HG03108 (cell line): Measurements from ENCODE around the gene TRIM46.
"Not testable (repeated sequence)": the region's sequence is repeated elsewhere in the genome, so short reads cannot be mapped to it uniquely, and the experiment has no call there.

Source experiments
- ATAC-seq: cut with Tn5 transposase; IDR thresholded peaks from one replicate; pipeline ENCODE4 v1.9.1; 2021; ENCODE audit warnings: moderate library complexity; ENCODE audit not compliant: unreplicated experiment

TRIM46 gene

DNA sequence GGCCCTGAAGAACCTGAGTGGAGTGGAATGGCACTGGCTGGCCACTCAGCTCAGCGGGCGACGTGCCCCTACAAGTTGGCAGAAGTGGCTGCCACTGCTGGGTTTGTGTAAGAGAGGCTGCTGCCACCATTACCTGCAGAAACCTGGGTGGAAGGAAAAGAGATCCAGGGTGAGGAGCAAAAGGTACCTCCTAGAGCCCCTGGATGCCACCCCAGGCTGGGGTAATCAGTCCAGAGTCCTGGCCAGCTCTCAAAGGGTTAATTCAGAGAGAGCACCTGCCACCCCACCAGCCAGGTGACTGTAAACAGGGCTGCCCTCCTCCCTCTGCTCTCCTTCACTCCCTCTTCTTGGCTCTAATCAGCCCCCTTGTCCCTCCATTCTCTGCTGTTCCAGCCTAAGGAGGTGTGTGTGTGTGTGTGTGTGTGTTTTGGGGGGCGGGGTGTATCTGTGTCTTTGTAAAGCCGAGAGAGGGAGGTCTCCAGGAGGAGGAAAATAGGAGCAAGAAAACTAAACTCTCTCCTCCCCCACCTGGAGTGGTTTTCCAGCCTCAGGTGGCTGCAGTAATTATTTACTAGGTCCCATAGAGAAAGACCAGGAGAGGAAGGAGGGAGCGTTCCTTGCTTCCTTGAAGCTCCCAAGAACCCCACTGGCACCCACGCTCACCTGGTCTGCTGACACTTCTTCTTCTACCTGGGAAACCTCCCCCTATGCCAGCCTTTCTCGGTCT is 12.6 kb downstream of the TRIM46 start:
- no peak for ATAC-seq

DNA sequence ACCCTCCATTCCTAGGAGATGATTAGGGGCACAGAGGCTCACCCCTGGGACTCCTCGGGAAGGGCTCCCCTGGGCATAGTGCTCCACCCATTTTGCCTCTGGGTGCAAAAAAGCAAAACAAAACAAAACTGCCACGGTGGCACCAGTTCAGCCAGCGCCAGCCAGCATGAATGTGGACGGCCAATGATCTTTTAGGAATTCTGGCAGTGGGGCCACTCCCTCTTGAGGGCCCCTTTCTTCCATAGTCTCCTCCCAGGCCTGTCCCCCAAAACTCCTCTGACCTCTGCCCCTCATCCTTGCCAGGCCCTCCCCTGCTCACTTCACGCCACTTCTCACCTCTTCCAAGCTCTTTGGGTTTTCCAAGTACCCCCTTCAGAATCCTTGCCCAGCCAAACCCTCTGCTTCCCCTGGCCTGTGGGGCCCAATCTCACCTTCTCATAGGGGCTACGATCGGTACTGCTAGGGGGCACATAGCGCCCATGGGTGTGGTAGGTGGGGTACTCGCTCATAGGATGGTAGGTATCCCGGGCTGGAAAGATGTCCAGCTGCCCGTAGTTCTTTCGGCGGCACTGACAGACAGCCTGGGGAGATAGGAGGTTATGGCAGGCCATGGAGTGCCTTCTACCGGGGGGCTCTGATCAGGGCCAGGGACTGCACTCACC is 13.3 kb downstream of the TRIM46 start:
- no peak for ATAC-seq

DNA sequence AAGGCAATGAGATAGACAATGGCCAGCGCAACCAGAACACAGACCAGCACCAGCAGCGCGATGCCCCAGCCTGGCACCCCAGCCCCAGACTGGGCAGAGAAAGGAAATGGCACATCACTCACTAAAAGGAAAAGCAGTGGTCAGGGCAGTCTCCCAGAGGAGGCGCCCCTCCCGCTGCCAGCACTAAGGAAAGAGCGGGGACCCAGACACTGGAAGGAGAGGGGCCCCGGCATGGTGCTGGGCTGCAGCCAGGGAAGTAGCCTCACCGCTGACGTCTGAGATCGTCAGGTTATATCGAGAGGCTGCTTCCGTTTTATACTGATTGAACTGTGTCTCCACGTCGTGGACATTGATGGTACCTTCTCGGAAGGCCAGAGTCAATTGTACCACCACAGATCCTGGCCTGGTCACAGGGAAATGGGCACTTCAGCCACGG is 13.8 kb downstream of the TRIM46 start:
- ATAC-seq = no peak

DNA sequence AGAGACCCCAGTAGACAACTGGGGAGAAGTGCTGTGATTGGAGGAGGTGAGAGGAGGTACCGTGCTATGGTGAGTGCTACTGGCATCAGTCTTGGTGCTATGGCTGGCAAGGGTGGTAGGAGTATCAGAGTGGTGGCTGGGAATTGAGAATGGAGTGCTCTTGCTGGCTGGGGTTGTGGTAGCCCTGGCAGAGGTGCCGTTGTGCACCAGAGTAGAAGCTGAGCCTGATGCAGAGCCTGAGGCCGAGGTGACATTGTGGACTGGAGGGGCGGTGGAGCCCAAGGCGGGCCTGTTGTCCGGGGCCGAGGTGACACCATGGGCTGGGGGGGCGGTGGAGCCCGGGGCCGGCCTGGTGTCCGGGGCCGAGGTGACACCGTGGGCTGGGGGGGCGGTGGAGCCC is 14.6 kb downstream of the TRIM46 start:
- ATAC-seq = no peak

DNA sequence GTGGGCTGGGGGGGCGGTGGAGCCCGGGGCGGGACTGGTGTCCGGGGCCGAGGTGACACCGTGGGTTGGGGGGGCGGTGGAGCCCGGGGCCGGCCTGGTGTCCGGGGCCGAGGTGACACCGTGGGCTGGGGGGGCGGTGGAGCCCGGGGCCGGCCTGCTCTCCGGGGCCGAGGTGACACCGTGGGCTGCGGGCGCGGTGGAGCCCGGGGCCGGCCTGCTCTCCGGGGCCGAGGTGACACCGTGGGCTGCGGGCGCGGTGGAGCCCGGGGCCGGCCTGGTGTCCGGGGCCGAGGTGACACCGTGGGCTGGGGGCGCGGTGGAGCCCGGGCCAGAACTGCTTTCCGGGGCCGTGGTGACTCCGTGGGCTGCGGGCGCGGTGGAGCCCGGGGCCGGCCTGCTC is 16.3 kb downstream of the TRIM46 start:
- not testable (repeated sequence) for ATAC-seq

DNA sequence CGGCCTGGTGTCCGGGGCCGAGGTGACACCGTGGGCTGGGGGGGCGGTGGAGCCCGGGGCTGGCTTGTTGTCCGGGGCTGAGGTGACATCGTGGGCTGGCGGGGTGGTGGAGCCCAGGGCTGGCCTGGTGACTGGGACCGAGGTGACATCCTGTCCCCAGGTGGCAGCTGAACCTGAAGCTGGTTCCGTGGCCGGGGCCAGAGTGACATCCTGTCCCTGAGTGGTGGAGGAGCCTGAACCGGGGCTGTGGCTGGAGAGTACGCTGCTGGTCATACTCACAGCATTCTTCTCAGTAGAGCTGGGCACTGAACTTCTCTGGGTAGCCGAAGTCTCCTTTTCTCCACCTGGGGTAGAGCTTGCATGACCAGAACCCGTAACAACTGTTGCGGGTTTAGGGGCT is 18.3 kb downstream of the TRIM46 start:
- no peak for ATAC-seq

DNA sequence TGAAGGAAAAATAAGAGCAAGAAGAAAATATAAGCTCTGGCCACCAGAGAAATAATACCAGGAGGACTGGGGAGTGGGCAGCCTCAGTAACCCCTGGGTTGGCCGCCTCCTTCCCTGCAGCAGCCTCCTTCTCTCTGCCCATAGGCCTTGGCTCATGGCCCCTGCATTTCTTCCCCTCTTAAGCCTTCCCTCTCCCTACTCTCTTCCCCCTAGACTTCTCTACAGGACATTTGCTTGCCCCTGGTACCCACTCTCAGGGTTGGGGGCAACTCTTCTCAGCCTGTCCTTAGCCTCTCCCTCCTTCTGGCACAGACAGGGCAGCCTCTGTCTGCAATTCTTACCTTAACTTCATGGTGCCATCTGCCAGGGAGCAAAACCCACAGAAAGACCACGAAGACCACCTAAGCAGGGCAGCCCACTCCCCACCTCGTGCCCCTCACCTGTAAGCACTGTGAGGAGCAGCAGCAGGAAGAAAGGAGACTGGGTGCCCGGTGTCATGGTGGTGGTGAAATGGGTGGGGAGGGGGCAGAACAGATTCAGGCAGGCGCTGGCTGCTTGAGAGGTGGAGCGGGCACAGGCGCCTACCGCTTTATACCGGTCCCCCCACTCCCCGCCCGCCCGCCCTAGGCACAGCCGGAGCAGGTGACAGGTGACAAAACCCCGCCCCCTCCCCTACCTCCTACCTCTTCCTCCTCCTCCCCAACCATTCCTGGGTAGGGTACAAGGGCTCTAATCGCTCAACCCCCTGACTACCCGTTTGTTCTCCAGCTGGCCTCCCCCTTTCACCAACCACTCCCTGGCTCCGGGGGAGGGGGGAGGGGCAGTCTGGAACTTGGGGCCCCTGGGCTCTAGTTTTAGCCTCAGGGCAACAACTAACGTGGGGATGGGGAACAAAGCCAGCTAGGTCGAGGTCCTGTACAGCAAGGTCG is 19.0 kb downstream of the TRIM46 start:
- no peak for ATAC-seq

DNA sequence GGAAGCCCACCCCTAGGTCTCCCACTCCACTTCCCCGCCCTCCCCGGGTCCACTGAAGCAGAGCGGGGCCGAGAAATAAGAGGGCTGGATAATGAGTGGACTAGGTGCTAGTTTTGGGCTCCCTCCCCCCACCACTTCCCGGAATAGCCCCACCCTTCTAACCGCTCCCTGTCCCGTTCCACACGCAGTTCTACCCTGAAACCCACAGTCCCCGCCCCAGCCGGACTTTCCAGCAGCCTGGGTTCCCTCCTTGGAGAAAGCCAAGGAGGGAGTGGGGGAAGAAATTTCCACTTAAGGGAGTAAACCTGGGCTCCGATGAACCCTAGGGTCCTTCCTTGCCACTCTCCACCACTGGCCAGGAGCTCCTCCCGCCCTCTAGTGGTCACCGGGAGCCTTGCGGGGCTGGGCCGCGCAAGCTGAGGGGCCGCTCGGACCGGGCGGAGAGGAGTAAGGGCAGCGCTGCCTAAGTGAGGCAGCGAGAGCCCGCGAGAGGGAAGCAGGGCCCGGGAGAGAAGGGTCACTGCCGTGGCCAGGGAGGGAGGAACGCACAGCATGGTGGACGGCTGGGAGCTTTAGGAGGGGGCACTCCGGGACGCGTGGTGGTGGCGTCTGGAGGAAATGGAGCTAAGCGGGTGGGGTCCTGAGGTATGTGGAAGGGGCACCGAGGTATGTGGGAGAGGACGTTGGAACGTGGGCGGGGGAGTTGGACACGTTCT is 19.8 kb downstream of the TRIM46 start:
- ATAC-seq = peak; percentile 53

DNA sequence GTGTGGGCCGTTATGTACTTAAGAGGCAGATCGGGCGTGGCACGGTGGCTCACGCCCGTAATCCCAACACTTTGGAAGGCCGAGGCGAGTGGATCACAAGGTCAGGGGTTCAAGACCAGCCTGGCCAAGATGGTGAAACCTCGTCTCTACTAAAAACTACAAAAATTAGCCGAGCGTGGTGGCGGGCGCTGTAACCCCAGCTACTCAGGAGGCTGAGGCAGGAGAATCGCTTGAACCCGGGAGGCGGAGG is 20.3 kb downstream of the TRIM46 start:
- not testable (repeated sequence) for ATAC-seq

DNA sequence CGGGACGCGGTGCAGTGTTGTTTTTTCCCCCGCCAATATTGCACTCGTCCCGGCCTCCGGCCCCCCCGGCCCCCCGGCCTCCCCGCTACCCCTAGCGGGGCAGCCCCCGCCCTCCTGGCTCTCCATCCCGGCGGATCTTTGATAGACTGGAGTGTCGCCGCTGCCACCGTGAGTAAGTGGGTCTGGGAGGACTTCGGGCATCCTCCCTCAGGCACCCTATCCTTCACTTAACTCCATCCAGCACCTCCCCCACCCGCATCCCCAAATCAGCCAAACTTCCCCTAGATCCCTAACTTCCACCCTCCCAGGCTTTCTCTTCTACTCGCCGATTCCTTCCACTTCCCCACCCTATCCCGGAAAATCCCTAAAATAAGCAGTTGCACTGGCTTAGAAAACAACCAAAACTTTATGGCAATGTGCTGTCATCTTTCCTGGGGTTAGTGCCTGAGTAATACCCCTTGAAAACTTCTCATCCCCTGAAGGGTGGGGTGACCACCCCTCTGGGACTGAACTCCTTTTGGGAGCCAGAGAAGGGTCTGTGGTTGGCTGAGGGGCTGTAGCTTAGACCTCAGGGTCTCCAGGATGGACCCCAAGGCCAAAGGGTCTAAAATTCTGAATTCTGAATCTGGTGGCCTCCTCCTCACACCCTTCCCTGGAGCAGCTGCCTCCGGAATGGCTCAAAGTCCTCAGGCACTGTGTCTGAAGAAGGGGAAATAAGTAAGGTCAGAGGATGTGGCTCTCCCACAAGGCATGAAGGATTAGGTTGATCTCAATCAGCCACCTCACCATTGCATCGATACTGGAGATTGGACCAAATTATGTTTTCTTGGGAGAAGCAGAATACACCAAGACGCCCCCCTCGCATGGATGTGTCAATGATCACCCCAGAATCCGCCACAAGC is 21.8 kb downstream of the TRIM46 start:
- ATAC-seq = no peak

DNA sequence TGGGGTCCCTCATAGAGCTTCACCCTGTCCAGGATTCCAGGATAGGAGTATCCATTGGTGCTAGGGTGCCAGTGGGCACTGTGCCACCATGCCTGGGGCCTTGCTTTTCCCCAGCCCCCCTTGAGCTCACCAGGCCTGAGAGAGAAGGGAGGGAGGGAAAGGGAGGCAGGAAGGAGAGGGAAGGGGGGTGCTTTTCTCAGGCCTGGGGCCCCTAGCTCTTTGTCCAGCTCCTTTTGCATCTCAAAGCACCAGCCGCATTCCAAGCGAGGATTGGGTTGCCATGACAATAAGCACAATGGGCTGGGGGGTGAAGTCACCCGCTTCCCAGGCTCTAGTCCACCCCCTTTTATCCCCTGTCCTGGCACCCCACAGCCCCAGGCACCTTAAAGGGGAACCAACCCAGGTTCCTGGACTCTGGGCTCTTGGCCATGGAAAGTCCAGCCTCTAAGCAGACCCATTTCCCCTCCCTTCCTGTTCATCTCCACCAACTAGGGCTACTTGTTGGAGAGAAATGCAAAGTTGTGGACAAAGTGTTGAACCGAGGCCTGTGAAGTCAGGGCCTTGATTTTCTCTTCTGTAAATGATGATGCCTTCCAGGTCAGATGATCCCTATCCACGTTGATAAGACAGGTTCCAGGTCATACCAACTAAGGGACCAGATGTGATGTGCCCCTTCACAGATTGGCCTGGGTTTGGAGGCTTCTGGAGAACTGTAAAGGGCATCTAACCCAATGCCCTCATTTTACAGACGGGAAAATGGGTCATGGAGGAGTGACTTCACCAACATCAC is 22.6 kb downstream of the TRIM46 start:
- ATAC-seq = no peak

DNA sequence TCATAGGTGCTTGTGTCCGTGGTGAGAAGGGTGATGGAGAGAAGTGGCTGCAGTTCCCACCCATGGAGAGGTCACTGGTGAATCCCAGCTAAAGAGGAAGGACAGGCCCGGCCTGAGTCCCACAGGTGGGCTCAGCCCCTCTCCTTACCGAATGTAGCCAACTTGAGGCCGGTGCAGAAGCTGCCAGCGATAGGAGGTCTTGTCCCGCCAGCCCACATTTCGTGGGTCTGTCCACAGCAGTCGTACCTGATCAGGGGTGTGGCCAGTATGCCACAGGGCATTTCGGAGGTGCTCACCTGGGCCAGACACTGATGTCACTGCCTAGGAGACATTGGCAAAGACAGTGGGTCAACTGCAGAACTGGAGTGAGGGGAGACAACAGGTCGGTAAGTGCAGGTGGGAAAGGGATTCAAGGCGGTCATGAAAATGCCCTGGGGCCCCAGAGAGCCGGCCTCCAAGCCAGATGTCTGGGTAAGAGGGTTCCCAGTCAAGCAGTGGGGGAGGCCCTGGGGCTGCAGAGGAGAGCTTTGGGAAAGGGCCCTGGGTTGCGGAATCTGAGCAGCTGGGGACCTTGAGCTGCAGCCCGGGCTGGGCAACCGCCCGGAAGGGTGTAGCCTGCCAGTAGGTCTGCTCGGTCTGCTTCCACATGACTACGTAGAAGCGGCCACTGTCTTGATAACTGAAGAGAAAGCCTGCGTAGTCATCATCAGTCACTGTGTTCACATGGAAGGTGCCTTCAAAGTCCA is 23.4 kb downstream of the TRIM46 start:
- no peak for ATAC-seq

DNA sequence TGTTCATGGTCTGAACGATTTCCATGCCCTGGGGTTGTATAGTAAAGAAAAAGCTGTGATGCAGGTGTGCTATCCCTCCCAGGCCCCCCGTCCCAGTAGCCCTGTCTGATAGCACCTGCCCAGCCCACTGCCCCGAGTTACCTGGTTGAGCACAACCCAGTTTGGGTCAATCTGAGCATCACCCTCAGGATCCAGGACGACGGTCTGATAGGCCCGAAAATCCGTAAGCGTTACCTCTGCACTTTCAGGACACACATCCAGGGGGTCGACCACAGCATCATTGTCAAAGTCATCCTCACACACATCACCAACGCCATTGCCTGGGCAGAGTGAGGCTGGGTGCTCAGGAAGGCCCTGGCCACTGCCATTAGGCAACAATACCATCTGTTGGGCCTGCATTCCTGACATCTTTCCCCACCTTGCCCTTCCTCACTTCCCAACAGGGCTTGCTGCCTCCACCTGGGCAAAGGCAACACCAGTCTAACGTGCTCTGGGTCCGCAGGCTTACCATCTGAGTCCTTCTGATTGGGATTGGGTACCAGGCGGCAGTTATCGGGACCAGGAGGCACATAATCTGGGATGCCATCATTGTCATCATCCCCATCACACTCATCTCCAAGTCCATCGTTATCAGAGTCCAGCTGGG is 24.4 kb downstream of the TRIM46 start:
- no peak for ATAC-seq

DNA sequence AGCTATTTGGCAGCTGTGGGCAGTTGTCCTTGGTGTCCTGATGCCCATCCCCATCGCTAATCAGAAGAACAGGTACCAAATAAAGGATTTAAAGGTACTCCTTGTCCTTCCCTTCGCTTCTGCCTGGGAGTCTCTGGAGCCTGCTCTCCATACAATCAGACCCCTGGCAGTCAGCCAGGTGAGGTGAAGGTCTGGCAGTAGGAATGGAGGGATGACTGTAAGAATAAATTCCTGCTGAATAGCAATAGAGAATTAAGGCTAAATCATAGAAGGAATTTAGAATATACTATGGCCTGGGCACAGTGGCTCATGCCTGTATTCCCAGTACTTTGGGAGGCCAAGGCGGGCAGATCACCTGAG is 24.9 kb downstream of the TRIM46 start:
- no peak for ATAC-seq

DNA sequence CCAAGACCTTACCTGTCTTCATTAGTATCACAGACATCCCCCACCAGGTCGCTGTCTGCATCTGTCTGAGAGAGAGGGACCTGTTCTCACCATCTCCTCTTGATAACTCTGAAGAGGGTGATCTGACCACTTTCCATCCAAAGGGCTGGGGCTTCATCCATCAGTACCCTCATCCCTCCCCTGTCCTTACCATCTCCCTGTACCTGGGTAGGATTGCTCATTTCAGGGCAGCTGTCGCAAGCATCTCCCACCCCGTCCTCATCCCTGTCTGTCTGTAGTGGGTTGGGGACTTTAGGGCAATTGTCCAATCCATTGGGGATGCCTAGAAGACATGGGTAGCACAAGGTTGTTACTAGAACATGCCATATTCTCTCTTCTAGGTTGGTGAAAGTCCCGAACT is 26.1 kb downstream of the TRIM46 start:
- no peak for ATAC-seq

DNA sequence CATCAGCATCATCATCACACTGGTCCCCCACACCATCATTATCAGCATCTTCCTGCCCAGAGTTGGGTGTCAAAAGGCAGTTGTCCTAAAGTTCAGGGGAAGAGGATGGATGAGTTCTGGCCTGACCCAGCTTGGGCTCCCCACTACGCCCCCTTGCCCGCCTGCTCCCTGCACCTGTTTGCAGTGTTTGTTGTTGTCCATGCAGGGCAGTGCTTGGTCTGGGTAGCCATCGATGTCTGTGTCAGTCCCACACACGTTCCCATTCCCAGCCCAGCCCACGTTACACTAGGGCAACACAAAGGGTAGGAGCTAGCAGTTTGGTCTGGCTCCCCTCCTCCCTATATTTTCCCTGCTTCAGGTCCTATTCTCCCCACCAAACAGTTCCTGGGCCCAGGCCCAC is 27.3 kb downstream of the TRIM46 start:
- ATAC-seq = no peak

DNA sequence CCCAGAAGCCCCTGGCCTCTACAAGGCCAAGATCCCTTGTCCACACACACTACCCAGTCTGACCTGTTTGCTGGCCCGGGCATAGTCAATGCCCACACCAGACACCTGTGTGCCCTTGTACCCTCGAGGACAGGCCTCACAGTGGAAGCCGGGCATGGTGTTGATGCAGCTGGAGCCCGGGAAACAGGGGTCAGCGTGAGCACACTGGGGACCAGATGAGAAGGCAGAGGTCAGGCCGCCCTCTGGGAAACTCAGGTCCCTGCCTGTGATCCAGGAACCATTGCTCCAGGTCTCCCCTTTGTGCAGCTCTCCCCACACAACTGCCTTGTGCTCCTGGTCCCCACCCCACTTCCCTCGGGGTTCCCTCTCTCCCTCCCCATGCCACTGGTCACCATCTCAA is 28.5 kb downstream of the TRIM46 start:
- ATAC-seq = no peak

DNA sequence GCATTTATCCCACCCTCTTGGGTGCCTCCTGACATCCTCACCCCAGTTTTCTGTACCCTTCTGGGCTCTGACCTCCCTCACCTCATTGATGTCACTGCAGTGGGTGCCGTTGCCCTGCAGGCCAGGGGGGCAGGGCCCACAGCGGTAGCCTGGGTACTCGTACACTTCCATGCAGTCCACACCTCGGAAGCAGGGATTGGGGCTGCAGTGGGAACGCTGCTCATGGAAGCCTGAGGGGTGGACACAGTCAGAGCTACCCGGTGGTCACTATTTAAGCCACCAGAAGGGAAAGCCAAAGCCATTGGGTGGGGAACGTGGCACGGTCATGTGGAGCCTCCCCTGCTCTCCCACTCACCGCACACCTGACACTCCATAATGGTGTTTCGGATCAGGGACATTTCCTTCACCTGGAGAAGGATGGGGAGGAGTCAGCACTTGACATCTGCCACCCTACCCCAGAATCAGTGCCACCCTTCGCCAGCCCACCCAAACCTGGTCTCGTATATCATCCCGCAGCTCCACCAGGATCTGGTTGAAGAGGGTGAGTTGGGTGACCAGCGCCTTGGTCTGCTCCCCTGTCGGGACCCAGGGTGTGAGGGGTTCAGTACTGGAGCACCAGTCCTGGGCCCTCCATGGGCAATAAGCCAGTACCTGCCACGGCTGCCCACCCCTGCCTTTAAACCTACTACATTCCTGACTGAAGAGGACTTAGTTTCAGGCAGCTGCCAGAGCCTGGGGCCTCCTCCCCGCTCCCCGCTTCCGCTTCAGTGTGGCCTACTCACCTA is 29.3 kb downstream of the TRIM46 start:
- ATAC-seq = no peak
